ENCODE results near the gene MTF1.
"Not testable (repeated sequence)": the region's sequence is repeated elsewhere in the genome, so short reads cannot be mapped to it uniquely, and the experiment has no call there.

Gene MTF1

DNA sequence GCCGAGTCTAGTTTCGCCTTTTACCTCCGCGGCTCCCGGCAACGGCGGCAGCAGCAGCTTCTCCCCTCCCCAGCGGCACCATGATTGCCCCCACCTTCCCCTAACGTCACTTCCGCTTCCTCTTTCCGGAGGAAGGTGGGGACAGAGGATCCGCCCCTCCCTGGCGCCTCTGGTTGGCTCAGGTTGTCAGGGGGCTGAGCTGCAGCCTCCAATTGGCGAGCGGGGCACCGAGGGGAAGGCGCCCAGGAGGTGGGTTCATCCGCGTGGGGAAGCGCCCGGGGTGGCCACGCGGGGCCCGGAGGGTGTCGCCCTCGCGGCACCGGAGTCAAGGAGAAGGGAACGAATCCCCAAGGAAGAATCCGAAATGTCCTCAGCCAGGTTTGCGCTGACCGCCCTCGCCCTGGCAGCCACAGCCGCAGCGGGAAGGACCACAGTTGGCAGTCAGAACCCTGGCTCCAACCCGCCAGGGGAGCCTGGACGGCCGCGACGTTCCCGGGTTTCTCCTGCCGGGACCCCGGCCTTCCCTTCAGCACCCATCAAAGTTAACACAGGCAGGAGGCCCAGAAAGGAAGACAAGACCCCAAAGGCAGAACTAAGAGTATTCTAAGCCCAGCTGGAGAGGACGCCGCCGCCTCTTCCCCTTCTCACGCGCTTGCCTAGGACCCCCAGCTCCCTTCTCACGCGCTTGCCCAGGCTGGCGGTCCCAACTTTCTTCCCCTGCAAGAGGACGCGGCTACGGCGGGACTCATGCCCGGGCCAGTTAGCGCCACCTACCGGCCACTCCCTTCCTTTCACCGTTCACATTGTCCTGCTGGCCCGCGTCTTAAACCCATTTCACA lies at the start of gene MTF1:
TSS of gene MTF1 (minus strand) at position 86 of the 839 bp plus-strand sequence. CDS start 1,934 bp downstream, outside the sequence.
- DNase-seq (ENCODE audit: low read depth in 2 of 2), result peak; percentile 95 to 96

- not testable (repeated sequence) for DNase-seq (ENCODE audit: low read depth in 2 of 2)
Observed at GRCh38 chr1:37908531-37908930, 49.1 kb upstream of the MTF1 start.

DNA sequence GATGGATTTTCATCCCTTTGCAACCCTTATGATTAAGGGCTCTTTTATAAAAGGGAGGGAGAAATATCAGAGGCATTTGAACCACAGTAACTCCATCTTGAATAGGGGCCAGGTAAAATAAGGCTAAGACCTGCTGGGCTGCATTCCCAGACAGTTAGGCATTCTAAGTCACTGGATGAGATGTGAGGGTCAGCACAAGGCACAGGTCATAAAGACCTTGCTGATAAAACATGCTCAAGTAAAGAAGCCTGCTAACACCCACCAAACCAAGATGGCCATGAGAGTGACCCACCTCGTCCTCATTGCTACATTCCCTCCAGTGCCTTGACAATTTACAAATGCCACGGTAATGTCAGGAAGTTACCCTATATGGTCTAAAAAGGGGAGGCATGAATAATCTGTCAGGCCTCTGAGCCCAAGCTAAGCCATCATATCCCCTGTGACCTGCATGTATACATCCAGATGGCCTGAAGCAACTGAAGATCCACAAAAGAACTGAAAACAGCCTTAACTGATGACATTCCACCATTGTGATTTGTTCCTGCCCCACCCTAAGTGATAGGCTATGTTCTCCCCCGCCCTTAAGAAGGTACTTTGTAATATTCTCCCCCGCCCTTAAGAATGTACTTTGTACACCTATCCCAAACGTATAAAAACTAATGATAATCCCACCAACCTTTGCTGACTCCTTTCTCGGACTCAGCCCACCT lies 48.2 kb upstream of the MTF1 start:
- not testable (repeated sequence) for DNase-seq (ENCODE audit: low read depth in 2 of 2)

DNA sequence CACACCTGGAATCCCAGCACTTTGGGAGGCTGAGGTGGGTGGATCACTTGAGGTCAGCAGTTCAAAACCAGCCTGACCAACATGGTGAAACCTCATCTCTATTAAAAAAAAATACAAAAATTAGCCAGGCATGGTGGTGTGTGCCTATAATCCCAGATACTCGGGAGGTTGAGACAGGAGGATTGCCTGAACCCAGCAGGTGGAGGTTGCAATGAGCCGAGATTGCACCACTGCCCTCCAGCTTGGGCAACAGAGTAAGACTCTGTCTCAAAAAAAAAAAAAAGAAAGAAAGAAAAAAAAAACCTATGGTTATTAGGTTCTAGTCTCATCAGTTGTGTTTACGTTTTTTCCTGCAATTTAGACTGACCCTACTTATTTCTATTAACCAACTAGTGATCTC lies 47.2 kb upstream of the MTF1 start:
- not testable (repeated sequence) for DNase-seq (ENCODE audit: low read depth in 2 of 2)

DNA sequence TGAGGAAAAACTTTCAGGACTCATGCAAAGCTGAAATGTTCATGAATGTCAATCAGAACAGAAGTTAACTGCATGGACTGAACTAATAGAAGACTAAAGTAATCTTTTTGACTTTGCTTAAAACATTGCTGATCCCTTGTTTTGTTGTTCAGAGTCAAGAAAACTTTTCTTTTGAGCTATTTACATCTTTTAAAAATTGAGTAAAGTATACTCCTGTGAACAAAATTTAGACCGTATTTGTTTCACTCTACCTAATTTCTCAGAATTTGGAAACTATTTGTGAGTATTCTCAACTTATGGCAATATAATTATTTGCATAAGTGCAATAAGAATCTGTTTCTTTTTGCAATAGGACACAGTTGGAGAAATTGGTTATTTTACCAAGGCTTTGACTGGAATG lies 46.3 kb upstream of the MTF1 start:
- no peak for DNase-seq (ENCODE audit: low read depth in 2 of 2)

DNA sequence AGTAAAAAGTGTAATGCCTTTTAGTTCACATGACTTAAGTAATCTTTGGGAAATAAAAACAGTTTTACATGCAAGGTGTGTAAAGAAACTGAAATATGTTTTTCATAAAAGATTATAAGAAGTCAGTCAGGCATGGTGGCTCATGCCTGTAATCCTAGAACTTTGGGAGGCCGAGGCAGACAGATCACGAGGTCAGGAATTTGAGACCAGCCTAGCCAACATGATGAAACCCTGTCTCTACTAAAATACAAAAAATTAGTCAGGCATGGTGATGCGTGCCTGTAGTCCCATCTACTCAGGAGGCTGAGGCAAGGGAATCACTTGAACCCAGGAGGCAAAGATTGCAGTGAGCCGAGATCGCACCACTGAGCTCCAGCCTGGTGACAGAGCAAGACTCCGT lies 44.5 kb upstream of the MTF1 start:
- DNase-seq (ENCODE audit: low read depth in 2 of 2), result not testable (repeated sequence)

DNA sequence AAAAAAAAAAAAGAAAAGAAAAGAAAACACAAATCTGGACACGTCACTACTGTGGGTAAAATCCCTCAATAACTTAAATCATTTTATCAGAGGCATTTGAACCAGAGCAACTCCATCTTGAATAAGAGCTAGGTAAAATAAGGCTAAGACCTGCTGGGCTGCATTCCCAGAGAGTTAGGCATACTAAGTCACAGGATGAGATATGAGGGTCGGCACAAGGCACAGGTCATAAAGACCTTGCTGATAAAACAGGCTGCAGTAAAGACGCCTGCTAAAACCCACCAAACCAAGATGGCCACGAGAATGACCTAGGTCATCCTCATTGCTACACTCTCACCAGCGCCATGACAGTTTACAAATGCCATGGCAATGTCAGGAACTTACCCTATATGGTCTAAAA lies 43.6 kb upstream of the MTF1 start:
- DNase-seq (ENCODE audit: low read depth in 2 of 2), result no peak

DNA sequence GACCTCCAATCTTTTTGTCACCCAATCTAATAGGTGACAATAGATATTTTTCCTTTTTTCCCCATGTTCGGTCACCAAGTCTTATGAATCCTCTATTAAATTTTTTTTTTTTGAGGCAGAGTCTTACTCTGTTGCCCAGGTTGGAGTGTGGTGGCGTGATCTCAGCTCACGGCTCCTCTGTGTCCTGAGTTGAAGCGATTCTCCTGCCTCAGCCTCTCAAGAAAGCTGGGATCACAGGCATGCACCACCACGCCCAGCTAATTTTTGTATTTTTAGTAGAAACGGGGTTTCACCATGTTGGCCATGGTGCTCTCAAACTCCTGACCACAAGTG lies 42.5 kb upstream of the MTF1 start:
- no peak for DNase-seq (ENCODE audit: low read depth in 2 of 2)

- no peak for DNase-seq (ENCODE audit: low read depth in 2 of 2)
Observed at GRCh38 chr1:37901191-37901892, 42.0 kb upstream of the MTF1 start.

GRCh38 chr1:37897563-37897962 lies 38.2 kb upstream of the MTF1 start:
- DNase-seq (ENCODE audit: low read depth in 2 of 2), result not testable (repeated sequence)

DNA sequence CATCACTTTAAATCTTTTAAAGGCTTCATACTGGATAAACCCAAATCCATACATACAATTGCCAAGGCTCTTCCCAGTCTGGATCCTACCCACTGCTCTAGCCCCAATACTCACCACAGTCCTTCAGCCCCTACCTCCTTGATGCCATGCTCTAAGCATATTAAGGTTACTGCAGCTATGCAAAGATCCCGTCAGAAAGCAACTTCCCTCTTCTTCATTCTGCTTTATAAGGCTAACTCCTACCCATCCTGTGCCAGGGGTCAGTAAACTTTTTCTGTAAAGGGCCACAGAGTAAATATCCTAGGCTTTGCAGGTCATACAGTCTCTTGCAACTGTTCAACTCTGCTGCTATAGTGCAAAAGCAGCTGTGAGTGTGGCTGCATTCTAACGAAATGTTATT lies 34.3 kb upstream of the MTF1 start:
- no peak for DNase-seq (ENCODE audit: low read depth in 2 of 2)

- no peak for DNase-seq (ENCODE audit: low read depth in 2 of 2)
Observed at GRCh38 chr1:37892151-37893047, 33.0 kb upstream of the MTF1 start.

DNA sequence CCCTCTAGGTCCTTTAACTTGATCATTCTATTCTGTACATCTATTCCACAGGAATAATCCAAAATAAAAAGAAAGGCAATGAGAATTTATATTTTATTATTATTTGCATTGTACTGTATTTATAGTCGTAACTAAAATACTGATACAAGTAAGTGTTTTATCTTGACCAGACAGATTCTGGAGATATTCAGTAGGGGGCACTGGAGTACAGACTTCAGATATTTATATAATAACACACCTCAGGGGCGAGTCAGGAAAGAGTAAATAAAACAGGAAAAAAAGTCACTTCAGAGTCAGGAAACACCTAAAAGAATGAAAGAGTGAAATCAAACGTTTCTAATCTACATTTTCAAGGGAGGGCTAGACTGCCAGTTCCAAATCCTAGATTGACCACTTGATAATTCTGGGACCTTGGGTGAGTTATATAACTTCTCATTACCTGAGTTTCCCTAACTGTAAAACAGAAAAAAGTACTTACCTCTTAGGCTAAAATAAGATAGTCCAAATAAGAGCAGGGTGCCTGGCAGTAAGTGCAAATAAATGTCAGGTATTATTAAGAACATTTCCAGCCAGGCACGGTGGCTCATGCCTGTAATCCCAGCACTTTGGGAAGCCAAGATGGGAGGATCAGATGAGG lies 31.1 kb upstream of the MTF1 start:
- no peak for DNase-seq (ENCODE audit: low read depth in 2 of 2)

DNA sequence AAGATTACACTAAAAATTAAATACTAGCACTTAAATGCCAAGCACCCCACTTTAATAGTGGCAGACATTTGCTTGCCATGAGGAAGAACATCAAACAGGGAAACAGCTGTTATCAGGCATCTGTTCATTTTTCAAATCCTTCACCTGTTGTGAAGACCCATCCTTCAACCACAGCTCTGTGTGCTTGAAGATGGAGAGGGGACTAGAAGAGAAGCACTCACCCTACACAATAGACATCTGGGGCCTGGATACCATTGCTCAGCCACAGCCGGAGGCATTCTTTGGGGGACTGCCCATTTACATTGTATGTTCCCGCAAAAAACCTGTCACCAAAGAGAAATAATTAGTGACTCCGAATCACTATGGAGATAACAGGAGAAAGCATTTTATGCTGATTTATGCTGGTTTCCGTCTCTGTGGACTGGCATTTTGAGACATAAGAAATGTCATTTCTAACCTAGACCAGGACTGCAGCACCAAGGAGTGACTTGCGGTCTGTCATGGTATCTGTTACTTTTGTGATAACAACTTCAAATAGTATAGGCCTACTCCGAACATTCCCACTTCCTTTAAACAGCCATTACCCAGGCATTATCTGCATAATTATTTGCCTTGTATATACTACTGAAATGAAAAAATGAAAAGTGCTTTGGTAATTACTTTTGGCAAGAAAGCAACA lies 28.8 kb upstream of the MTF1 start:
- DNase-seq (ENCODE audit: low read depth in 2 of 2), result no peak

- no peak for DNase-seq (ENCODE audit: low read depth in 2 of 2)
Observed at GRCh38 chr1:37884145-37884544, 24.8 kb upstream of the MTF1 start.

DNA sequence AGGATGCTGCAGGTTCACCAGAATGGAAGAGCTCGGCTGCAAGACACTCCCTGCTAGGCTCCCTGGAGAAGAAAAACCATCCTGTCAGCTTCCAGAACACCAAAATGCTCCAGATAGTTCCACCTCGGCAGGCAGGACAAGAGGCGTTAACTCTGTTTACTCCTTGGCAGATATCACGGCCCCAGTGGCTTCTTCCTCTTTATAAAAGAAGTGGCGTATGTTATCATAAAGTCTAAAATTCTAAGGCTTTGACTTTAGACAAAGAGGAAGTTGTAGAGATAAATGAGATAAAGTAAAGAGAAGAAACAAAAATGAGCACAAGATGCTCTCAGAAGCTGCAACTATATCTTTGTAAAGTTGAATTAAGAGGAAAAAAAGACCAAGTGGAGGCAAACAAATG lies 24.3 kb upstream of the MTF1 start:
- no peak for DNase-seq (ENCODE audit: low read depth in 2 of 2)

- DNase-seq (ENCODE audit: low read depth in 2 of 2), result no peak
Observed at GRCh38 chr1:37879865-37880264, 20.5 kb upstream of the MTF1 start.

GRCh38 chr1:37878071-37878470 lies 18.7 kb upstream of the MTF1 start:
- no peak for DNase-seq (ENCODE audit: low read depth in 2 of 2)

GRCh38 chr1:37875833-37876232 lies 16.4 kb upstream of the MTF1 start:
- no peak for DNase-seq (ENCODE audit: low read depth in 2 of 2)

GRCh38 chr1:37872692-37873091 lies 13.3 kb upstream of the MTF1 start:
- DNase-seq (ENCODE audit: low read depth in 2 of 2), result no peak

- DNase-seq (ENCODE audit: low read depth in 2 of 2), result no peak
Observed at GRCh38 chr1:37868466-37868865, 9.1 kb upstream of the MTF1 start.
